GM12892 (cell line): Measurements from ENCODE around the gene MAGEB3.

Source experiments
- POLR2A ChIP-seq: IDR thresholded peaks from 2 replicates; pipeline ENCODE4 v1.6.1; 2011; ENCODE audit warnings: low read depth, low read length, control low read depth
- POLR2AphosphoS5 ChIP-seq: IDR thresholded peaks from 2 replicates; pipeline ENCODE4 v1.6.1; 2011; ENCODE audit warnings: low read depth, low read length, control low read depth
- TAF1 ChIP-seq: IDR thresholded peaks from 2 replicates; pipeline ENCODE4 v1.6.1; 2011; ENCODE audit warnings: low read depth, mild to moderate bottlenecking, control low read depth, low read length, borderline replicate concordance

GRCh38 chrX:30280428-30280827 is 50.0 kb downstream of the MAGEB3 start:
- TF ChIP-seq POLR2AphosphoS5 (no peak), POLR2A (no peak), TAF1 (no peak)
